GM21381 (cell line): ENCODE measurements around the gene CPNE1.

Experiments used
- ATAC-seq: cut with Tn5 transposase; IDR thresholded peaks from one replicate; pipeline ENCODE4 v1.9.1; 2021; ENCODE audit warnings: mild to moderate bottlenecking, moderate library complexity; ENCODE audit not compliant: unreplicated experiment

CPNE1 gene

DNA sequence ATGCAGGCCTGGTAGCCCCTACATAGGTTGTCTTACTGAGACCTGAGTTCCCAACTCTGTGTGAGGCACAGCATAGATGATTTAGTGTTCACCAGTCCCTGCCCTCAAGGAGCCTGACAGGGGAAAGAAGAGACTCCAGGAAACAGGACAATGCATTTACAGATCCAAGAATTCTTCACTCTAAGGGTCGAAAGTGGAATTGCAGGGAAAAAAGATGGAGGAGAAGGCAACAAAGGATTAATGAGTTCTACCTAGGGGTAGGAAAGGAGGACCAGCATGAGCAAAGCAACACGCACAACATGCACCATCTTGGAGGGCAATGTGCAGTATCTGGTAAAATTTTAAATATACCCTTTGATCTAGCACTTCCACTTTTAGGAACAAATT is 43.1 kb downstream of the CPNE1 start:
- ATAC-seq: no peak

GRCh38 chr20:35620818-35621559 is 43.7 kb downstream of the CPNE1 start:
- ATAC-seq: no peak

DNA sequence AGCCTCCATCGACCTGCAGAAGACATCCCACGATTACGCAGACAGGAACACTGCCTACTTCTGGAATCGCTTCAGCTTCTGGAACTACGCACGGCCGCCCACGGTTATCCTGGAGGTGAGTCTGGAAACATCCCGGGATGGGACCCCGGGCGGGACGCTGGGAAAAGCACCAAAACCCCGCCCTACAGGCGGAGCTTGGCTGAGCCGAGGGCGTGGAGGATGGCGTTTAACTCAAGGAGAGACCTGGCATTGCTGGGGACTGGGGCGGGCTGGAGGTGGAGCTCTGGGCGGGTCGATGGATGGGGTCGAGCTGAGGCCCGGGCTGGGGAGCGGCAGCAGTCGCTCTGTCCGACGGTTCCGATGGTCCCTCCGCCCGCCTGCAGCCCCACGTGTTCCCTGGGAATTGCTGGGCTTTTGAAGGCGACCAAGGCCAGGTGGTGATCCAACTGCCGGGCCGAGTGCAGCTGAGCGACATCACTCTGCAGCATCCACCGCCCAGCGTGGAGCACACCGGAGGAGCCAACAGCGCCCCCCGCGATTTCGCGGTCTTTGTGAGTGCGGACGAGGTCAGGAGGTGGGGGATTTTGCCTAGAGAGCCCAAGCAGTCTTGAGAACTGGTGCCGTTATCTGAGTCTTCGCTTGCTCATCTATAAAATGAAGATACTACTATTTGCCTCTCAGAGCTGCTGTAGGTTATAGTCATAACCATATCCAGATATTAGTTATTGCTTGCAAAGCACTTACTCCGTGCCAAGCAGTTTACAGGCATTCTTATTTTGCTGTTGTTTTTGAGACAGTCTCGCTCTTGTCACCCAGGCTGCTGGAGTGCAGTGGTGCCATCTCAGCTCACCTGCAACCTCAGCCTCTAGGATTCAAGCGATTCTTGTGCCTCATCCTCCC is 45.3 kb downstream of the CPNE1 start:
- ATAC-seq: peak; percentile 40

GRCh38 chr20:35618263-35619131 is 46.2 kb downstream of the CPNE1 start:
- no peak for ATAC-seq

- ATAC-seq: no peak
These were observed 47.1 kb downstream of the CPNE1 start for GRCh38 chr20:35617397-35618262.

DNA sequence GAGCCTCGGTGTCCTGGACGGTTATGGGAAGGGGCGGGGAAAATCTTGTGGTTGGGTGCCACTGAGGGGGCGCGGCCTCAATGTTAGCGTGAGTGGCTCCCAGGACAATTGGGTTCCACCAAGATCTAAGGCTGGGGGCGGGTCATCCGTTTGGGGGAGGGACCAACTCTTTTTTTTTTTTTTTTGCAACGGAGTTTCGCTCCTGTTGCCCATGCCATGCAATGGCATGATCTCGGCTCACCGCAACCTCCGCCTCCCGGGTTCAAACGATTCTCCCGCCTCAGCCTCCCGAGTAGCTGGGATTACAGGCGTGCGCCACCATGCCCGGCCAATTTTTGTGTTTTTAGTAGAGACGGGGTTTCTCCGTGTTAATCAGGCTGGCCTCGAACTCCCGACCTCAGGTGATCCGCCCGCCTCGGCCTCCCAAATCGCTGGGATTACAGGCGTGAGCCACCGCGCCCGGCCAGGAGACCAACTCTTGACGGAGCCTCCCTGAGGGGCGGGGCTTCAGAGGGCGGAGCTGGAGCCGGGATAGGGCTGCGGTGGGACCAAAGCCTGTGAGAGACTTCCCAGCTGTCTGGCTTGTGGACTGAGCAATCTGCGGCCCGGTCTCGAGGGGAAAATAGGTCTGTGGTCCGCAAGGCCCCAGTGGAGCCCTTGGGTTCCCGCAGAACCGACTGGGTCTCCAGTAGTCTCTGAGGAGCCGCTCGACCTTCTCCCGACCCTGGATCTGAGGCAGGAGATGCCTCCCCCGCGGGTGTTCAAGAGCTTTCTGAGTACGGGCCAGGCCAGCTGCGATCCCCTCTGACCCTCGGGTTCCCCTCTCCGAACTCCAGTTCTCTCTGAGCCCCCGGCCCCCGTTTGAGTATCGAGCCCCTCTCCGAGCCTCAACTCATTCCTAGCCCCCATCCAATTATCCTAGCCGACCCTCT is 48.0 kb downstream of the CPNE1 start:
- no peak for ATAC-seq

GRCh38 chr20:35615667-35616464 is 48.8 kb downstream of the CPNE1 start, which contains the start of gene SPAG4:
Gene SPAG4, plus strand, starts transcription at chr20:35615829. Its CDS starts 175 bp downstream, at chr20:35616004.
- peak; percentile 65 for ATAC-seq

DNA sequence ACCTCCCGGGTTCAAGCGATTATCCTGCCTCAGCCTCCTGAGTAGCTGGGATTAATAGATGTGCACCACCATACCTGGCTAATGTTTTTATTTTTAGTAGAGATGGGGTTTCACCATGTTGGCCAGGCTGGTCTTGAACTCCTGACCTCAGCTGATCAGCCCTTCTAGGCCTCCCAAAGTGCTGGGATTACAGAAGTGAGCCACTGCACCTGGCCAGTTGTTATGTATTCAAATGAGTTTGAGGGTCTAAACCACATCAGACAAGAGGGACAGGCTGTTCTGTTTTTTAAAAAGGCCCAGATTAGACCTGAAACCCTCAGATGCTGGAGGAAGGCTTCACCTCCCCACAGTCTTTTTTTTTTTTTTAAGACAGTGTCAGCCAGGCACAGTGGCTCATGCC is 53.2 kb downstream of the CPNE1 start:
- ATAC-seq: peak; percentile 28

GRCh38 chr20:35610833-35611427 is 53.8 kb downstream of the CPNE1 start:
- no peak for ATAC-seq

- ATAC-seq: no peak
These were observed 57.5 kb downstream of the CPNE1 start for GRCh38 chr20:35607003-35607735.

GRCh38 chr20:35606127-35606526 is 58.6 kb downstream of the CPNE1 start:
- ATAC-seq: no peak

GRCh38 chr20:35604449-35604747 is 60.3 kb downstream of the CPNE1 start:
- ATAC-seq: no peak

DNA sequence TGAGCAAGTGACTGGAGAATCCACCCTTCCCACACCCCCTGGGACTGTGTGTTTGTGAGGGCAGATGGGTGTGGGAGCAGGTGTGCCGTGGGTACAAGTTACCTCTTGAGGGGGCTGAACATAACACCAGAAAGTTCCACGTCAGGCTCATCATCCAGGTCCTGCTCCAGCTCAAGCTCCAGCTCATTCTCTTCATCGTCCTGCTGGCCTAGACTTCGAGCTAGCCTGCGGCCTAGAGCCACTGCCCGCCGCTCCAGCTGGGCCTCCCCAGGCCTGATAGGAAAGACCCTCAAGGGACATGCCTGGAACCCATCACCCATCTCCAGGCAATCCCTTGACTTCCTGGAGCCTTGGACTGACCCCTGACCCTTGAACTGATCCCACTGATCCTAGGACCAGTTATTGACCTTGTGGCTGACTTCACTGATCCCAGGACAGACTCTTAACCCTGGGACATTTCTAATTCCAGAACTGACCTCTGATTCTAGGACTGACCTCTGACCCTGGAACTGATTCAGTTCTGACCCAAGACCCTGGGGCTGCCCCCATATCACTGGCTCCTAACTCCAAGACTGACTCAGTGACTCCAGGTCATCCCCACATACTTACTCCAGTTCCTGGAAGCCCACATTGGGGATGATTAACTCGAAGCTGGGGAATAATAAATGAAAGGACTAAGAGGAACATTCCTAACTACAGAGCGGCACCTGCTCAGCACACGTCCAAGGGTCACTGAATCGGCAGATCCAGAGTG is 60.8 kb downstream of the CPNE1 start:
- no peak for ATAC-seq

DNA sequence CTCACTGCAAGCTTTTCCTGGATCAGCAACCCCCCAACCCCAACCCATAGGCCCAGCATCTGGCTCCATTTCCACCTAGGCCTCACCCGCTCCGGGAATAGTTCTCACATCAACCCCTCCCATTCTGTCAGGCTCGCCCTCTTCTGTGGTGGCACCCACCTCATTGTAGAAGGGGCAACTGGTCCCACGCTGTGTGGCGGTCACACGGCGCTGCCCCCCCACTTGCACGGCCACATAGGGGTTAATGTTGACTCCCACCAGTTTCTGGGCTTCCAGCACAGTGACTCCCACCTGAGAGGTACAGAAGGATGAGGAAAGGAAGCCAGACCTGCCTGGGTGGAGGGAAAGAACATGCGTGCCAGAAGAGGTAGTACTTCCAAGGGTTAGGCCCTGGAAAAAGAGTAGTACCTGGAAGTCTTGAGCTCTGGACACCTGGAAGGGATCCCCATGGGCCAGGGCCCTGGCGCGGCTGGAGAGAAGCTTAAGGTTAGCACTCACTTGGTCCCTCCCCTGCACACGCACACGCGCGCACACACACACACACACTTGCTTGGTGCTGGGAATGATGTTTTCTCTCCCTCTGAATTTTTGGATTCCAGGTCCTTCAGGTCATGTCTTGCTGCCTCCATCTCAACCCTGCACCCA is 61.7 kb downstream of the CPNE1 start:
- no peak for ATAC-seq

GRCh38 chr20:35601990-35602389 is 62.7 kb downstream of the CPNE1 start:
- ATAC-seq: no peak
